ACHN (cell line): ENCODE measurements around the gene ATF7IP2.
A peak's percentile ranks its signal among the peaks of the same experiment; 100 is the strongest.
"Not testable (repeated sequence)": the region's sequence is repeated elsewhere in the genome, so short reads cannot be mapped to it uniquely, and the experiment has no call there.

ENCODE experiments used
- DNase-seq: peaks from one replicate; pipeline ENCODE4 v3.0.0-alpha.2; 2015
- in situ Hi-C: cut with HindIII; loops from 2 replicates; pipeline ENCODE4 v1.10.0; 2017; ENCODE audit warnings: low sequenced_read_pairs, low pct_ligation_motif_present, low pct_unique_long_range_greater_than_20kb

Gene ATF7IP2

DNA sequence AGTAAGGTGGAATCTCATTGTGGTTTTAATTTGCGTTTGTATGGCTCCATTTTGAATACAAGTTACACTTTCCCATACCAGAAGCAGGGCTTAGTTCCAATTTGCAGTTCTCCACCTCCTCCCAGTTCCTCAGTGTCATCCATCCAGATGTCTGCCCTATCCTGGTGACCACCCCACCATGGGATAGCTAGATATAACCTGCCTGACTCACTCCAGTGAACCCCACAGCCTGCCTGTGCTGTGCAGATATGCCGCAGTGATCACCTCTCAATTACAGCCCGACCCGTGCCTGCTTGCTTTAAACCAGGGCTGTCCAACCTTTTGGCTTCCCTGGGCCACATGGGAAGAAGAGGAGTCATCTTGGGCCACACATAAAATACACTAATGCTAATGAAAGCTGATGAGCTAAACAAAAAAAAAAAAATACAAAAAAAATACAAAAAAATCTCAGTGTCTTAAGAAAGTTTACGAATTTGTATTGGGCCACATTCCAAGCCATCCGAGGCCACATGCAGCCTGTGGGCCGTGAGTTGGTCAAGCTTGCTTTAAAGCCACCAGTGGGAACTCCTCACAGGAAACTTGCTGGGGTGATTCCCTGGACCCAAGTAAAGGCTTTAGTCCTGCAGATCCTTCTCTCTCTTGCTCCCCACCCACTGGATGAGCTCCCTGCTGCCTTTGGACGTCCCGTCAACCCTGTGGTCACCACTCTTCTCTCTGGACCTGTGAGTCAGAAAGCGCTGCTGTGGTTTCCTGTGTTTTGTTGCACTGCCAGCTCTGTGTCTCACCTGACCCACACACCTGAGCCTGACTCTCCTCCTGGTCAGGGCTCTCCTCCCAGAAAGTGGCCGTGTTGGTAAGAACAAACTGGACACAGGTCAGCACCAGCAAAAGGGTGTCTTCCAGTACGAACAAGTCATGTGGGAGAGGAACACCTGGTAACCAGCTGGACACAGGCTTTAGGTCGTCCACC, 111.6 kb downstream of the ATF7IP2 start:
- in situ Hi-C loops, result no loop called here
- no peak for DNase-seq

GRCh38 chr16:10500582-10500981, 114.7 kb downstream of the ATF7IP2 start:
- no peak for DNase-seq
- in situ Hi-C loops, result loop anchor here (25.0 kb wide), 2 partner anchors 188 to 237 kb away; partner anchors contain the start of gene NUBP1

DNA sequence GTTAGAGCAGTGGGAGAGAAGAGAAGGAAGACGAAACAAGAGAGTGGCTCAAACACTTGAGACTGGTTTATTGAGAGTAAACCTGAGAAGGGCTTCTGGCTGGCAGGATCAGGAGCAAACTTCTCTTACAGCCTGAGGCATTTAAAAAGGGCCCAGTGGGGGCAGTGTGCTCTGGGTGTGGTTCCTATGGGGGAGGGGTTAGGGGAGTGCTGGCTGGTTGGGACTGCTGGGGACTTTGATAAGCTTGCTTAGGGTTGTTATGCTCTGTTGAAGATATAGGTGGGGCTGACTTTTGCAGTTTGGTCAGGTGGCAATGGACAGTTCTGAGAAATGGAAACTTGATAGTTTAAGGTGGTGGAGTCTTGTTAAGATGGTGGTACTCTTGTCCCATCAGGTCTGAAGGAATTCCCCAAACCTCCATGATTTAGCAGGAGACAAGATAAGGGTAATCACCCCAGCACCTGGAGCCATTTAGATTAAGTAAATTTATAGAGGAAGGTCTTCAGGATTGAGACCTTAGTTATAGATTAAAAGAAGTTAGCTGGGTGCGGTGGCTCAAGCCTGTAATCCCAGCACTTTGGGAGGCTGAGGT, 115.3 kb downstream of the ATF7IP2 start:
- in situ Hi-C loops, result loop anchor here (25.0 kb wide), 2 partner anchors 189 to 236 kb away; partner anchors contain the start of gene NUBP1
- DNase-seq, result no peak

GRCh38 chr16:10502776-10503175, 116.9 kb downstream of the ATF7IP2 start:
- no peak for DNase-seq
- in situ Hi-C loops, result loop anchor here (25.0 kb wide), 2 partner anchors 190 to 235 kb away; partner anchors contain the start of gene NUBP1

DNA sequence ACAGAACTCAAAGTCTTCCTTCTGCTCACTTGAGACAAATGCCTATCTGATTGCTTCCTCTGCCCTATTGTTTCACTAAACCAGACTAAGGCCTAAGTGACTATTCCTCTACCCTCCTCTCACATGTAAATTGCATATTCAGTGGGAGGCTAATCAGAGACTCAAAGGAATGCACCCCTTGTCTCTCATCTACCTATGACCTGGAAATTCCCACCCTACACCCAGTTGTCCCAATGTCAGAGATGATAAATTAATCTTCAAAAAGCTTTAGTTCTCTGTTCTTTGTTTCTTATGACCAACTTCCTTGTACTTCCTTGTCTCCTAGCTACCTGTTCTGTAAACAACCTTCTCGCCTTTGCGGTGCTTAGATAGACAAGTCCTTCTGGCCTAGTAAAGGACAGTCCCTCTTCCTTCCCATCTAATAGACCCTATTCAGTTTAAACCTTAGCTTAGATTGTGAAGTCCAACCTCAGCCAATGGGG, 118.6 kb downstream of the ATF7IP2 start:
- DNase-seq, result no peak
- in situ Hi-C loops, result loop anchor here (25.0 kb wide), 2 partner anchors 192 to 233 kb away; partner anchors contain the start of gene NUBP1

GRCh38 chr16:10505286-10505685, 119.4 kb downstream of the ATF7IP2 start:
- in situ Hi-C loops, result loop anchor here (25.0 kb wide), 2 partner anchors 193 to 232 kb away; partner anchors contain the start of gene NUBP1
- DNase-seq, result not testable (repeated sequence)

DNA sequence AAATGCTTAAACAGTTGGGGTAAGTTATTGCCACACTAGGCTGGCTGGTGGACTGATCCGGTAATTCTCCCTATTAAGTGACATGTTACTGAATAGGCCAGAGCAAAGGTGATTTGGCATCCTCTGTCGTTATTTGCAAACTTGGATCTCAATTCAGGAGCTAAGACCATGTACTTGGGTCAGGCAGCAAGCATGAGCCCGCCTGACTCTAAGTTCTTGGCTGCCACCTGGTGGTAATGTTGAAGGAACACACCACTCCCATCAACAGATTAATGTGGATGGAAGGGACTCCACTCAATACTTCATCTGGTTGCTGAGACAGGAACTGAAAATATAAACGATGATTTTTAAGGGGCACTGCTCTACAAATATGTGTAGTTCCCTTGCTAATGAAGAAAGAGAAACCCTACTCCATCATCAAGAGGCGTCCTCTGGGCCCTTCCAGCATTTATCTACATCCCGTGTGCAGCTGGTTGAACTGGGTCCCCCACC, 123.7 kb downstream of the ATF7IP2 start:
- DNase-seq, result peak; percentile 83
- in situ Hi-C loops, result loop anchor here (25.0 kb wide), 2 partner anchors 197 to 228 kb away; partner anchors contain the start of gene NUBP1

DNA sequence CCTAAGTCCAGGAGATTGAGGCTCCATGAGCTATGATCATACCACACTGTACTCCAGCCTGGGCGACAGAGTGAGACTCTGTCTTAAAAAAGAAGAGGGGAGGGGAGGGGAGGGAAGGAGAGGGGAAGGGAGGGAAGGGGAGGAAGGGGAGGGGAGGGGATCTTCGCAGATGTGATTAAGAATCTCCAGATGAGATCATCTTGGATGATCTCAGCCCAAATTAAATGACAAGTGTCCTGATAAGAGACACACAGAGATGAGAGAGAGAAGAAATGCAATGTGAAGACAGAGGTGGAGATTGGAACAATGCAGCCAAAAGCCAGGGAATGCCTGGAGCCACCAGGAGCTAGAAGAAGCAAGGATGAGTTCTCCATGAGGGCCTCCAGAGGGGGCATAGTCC, 124.4 kb downstream of the ATF7IP2 start:
- in situ Hi-C loops, result loop anchor here (25.0 kb wide), 2 partner anchors 198 to 227 kb away; partner anchors contain the start of gene NUBP1
- no peak for DNase-seq

GRCh38 chr16:10511829-10512228, 126.0 kb downstream of the ATF7IP2 start:
- no peak for DNase-seq
- in situ Hi-C loops, result loop anchor here (25.0 kb wide), 2 partner anchors 200 to 225 kb away; partner anchors contain the start of gene NUBP1

GRCh38 chr16:10514369-10515055, 128.7 kb downstream of the ATF7IP2 start:
- DNase-seq, result peak; percentile 67
- in situ Hi-C loops, result loop anchor here (25.0 kb wide), 2 partner anchors 202 to 223 kb away; partner anchors contain the start of gene NUBP1

DNA sequence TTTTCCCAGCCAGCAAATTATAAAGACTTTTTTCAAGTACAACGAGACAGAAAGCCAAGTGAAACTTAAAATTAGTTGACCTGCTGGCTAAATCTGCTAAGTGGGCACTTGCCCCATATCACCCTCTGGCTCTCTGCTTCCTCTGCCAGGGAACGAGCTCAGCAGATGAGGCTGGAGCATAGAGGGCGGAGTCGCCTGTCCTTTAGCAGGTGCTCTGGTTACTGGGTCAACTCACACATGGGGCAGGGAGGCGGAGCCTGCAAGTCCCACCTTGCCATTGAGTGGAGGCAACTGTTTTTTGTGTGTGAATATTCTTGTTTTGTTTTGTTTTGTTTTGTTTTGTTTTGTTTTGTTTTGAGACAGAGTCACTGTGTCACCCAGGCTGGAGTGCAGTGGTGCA, 132.0 kb downstream of the ATF7IP2 start:
- no peak for DNase-seq
- in situ Hi-C loops, result loop anchor here (25.0 kb wide), 2 partner anchors 206 to 219 kb away; partner anchors contain the start of gene NUBP1

DNA sequence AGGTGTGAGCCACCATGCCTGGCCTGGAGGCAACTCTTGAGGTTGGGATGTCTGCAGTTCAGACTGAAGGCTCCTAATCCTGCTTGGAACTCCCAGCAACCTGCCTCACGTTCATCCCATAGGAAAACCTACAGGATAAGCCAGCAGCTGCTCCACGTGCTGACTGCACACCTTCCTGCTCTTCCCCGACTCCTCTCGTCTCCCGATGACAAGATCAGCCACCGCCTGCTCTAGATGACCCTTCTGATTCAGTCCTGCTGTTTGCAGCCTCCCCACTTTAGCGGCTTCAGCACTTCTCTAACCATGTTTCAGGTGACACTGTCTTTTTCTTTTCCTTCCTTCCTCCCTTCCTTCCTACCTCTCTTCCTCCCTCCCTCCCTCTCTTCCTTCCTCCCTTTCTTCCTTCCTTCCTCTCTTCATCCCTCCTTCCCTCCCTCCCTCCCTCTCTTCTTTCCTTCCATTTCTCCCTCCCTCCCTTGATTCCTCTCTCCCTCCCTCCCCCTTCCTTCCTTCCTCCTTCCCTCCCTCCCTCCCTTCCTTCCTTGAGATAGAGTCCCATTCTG, 132.7 kb downstream of the ATF7IP2 start:
- in situ Hi-C loops, result loop anchor here (25.0 kb wide), 2 partner anchors 206 to 219 kb away; partner anchors contain the start of gene NUBP1

DNA sequence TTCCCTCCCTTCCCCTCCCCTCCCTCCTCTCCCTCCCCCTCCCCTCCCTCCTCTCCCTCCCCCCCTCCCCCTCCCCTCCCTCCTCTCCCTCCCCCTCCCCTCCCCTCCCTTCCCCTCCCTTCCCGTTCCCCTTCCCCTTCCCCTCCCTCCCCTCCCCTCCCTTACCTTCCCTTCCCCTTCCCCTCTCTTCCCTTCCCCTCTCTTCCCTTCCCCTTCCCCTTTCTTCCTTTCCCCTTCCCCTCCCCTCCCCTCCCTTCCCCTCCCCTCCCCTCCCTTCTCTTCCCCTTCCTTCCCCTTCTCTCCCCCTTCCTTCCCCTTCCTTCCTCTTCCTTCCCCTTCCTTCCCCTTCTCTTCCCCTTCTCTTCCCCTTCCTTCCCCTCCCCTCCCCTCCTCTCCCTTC, 133.4 kb downstream of the ATF7IP2 start:
- no peak for DNase-seq
- in situ Hi-C loops, result loop anchor here (25.0 kb wide), 2 partner anchors 207 to 218 kb away; partner anchors contain the start of gene NUBP1

More for the DNA sequence above, 132.7 kb downstream of the ATF7IP2 start:
- DNase-seq, result no peak

DNA sequence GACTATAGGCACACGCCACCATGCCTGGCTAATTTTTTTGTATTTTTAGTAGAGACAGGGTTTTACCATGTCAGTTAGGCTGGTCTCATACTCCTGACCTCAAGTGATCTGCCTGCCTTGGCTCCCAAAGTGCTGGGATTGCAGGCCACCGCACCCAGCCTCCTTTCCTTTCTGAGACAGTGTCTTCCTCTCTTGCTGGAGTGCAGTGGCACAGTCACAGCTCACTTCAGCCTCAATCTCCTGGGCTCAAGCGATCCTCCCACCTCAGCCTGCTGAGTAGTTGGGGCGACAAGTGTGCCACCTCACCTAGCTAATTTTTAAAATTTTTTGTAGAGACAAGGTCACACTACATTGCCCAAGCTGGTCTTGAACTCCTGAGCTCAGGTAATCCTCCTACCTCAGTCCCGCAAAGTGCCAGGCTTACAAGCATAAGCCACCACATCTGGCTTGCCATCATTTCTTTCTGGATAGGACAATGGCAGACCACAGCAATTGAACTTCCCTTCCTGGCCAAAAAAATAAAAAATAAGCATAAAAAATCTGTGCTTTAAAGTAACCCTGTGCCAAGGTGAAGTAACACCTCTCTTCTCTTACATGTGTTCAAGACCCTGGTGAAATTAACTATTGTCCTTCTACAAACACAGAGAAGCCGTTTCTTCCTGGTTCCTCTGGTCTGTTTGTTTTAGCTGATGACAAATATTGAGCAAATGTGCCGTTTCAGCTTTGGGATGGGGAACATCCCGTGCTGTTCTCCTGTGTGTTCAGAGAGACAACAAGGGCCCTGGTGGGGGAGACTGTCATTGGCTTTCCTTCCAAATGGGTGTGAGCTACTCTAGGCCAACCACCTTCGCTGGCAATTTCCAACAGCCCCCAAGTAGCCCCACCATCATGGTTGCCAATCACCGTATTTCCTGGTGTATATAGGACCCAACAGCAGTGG, 134.3 kb downstream of the ATF7IP2 start:
- DNase-seq, result no peak
- in situ Hi-C loops, result loop anchor here (25.0 kb wide), 2 partner anchors 208 to 217 kb away; partner anchors contain the start of gene NUBP1

DNA sequence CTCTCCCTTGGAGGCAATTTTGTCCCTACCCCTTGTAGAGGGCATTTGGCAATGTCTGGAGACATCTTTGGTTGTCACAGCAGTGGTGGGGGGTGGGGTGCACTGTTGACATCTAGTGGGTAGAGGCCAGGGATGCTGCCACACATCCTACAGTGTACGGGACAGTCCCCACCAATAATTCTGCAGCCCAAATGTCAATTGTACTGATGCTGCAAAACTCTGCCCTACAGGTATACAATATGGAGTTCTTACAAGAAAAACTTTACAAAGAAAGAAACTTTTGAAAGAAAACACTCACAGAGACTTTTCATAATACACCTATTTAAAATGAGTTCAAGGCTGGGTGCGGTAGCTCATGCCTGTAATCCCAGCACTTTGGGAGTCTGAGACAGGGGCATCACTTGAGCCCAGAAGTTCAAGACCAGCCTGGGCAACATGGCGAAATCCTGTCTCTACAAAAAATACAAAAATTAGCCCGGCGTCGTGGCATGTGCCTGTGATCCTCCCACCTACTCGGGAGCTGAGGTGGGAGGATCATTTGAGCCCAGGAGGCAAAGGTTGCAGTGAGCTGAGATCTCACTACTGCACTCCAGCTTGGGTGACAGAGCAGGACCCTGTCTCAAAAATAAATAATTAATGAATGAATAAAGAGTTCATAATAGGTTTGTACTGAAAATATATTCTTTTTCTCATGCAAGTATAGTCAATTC, 135.2 kb downstream of the ATF7IP2 start:
- DNase-seq, result no peak
- in situ Hi-C loops, result loop anchor here (25.0 kb wide), 2 partner anchors 209 to 216 kb away; partner anchors contain the start of gene NUBP1
